NCI-H1930 (cell line): ENCODE data around the gene RFNG.

ENCODE experiments used
- DNase-seq, 2 experiments: peaks; one replicate each; lab custom pipeline; 2025; lab: John Stamatoyannopoulos, UW

The RFNG gene

DNA sequence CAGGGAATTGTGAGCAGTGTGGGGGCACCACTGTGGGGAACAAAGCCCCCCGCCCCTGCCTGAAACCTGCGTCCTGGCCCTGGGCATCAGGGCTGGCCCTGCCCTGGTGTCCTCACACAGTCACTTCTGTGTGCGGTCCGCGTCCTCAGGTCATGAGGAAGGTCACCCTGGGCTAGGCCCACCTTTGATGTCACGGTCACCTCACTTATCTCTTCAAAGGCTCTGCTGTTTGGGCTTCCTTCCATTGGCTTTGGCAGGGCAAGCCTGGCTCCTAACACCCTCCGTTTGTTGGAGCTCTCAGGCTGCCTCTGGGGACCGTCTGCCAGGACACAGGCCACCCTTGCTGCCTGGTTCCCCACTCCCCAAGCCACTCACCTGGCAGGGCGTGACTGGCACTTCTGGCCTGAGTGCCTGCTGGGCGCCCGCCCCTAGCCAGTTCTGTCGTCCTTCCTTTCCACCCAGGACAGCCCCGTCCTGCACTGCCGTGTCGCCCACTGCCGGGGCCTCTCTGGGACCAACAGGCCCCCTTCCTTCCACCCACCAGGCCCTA lies 37.8 kb downstream of the RFNG start:
- no peak for DNase-seq

GRCh38 chr17:82013341-82013740 lies 38.3 kb downstream of the RFNG start:
- no peak for DNase-seq

GRCh38 chr17:82012640-82013295 lies 38.8 kb downstream of the RFNG start:
- no peak for DNase-seq

DNA sequence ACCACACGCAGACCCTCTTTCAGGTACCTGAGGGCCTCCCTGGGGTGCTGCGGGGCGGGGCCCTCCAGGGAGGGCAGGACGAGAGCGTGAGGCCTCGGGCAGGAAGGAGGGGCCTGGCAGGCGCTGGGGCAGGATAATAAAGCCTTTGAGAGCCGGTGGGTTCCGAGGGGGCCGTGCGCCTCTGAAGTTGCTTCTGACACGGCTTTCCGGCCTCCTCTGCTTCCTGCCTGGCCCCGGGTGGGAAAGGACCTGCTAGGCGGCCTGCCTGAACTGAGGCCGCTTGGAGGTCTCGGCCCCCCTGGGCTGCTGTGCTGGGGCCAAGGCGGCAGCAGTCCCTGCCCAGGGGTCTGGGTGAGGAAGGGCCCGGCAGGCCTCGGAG lies 39.4 kb downstream of the RFNG start:
- DNase-seq, result no peak

DNA sequence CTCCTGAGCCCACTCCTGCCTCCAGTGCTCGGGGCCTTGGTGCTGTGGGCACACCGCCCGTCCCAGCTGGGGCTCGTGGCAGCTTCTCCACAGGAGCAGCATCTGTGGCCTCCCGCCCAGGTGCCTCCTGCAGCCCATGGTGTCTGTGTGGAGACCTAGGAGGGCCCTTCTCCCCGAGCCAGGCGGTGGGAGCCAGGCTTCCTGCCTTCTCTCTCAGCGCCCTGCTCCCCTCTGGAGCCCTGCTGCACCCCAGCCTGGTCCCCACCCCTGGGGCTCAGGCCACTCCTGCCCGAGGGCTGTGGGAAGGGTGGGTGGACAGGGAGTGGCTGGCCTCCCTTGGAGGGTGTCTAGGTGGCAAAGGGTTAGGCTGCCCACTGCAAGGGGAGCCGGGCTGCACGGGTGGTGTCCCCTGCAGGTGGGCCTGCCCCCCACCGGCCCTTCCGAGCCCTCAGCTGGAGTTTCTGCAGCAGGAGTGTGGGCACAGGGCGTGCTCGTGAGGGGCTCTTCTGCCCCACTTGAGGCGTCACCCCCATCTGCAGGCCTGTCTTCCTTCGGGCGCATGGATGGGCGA lies 39.9 kb downstream of the RFNG start:
- DNase-seq, result no peak

DNA sequence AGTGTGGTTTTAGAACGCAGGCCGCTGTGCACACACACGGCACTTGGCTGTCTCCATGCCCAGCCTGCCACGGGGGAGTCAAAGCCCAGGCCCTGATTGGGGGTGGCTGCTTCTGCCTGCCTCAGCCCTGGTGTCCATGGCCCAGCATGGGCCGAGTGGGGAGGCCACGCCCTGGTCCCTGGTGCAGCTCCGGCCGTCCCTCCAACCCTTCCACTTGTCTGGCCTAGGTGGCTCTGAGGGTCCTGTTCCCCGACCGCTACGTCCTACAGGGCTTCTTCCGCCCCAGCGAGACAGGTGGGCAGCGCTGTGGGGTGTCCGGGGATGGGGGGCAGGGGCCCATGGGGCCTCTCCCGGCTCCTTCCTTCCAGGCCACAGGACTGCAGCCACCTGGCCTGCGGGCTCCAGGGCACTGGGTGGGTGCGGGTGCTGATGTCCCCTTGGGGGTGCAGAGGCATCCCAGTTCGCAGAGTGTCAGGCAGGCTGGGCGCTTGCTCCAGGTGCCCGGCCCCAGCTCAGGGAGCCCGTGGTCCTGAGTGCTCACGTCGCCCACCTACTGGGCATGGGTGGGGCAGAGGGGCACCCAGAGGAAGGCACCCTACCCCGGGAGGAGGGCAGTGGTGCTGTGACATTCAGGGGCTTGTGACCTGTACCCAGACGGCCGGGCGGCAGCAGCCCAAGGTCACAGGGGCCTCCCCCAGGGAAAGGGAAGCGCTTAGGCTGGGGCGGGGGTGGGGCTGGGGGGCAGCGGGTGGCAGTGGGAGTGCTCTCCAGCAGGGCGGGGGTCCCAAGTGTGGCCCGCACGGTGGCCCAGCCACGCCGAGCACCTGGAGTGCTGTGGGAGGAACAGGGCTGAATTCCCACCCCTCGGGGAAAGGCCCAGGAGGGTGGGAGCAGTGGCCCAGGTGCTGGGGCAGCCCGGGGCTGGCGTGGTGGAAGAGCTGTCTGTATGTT lies 40.8 kb downstream of the RFNG start:
- DNase-seq, result no peak

GRCh38 chr17:82009413-82009812 lies 42.2 kb downstream of the RFNG start:
- no peak for DNase-seq

GRCh38 chr17:82008941-82009405 lies 42.6 kb downstream of the RFNG start:
- DNase-seq, result no peak

- no peak for DNase-seq
Observed at GRCh38 chr17:82008258-82008940, 43.2 kb downstream of the RFNG start.

DNA sequence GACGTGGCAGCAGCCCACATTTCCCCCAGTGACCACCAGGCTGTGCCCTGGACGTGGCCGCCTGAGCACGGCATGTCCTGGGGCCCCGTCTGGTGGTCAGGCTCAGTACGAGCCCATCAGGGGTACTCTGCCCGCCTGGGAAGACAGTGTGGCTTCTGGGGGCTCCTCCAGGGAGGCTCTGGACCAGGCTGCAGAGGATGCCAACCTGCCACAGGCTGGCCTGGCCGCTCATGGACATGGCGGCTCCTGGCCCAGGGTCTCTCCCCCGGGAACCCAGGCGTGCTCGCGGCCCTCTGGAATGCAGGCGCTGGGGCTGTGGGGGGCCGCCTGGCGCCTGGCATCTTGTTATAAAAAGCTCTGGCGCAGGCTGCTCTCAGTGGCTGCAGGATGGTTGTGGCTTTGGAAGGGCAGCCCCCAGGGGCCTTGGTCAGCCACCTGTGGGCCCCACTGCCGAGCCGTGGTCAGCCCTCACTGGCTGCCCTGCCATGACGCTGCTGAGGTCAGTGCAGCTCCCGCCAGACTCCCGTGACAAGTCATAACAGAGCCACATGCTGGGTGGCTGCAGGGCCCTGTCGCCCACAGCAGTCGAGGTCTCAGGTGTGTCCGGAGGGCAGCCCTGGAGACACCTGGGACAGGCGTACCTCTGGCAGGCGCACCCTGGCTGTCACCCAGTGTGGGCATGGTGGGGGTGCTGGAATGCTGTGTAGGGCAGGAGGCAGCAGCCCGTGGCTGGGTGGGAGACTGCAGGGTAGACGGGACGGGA lies 43.9 kb downstream of the RFNG start:
- no peak for DNase-seq

GRCh38 chr17:82007228-82007494 lies 44.5 kb downstream of the RFNG start:
- no peak for DNase-seq

GRCh38 chr17:82006468-82007227 lies 45.0 kb downstream of the RFNG start:
- DNase-seq, result no peak

GRCh38 chr17:82005701-82006348 lies 45.8 kb downstream of the RFNG start:
- DNase-seq, result no peak

GRCh38 chr17:82004517-82005455 lies 46.8 kb downstream of the RFNG start:
- DNase-seq, result no peak

DNA sequence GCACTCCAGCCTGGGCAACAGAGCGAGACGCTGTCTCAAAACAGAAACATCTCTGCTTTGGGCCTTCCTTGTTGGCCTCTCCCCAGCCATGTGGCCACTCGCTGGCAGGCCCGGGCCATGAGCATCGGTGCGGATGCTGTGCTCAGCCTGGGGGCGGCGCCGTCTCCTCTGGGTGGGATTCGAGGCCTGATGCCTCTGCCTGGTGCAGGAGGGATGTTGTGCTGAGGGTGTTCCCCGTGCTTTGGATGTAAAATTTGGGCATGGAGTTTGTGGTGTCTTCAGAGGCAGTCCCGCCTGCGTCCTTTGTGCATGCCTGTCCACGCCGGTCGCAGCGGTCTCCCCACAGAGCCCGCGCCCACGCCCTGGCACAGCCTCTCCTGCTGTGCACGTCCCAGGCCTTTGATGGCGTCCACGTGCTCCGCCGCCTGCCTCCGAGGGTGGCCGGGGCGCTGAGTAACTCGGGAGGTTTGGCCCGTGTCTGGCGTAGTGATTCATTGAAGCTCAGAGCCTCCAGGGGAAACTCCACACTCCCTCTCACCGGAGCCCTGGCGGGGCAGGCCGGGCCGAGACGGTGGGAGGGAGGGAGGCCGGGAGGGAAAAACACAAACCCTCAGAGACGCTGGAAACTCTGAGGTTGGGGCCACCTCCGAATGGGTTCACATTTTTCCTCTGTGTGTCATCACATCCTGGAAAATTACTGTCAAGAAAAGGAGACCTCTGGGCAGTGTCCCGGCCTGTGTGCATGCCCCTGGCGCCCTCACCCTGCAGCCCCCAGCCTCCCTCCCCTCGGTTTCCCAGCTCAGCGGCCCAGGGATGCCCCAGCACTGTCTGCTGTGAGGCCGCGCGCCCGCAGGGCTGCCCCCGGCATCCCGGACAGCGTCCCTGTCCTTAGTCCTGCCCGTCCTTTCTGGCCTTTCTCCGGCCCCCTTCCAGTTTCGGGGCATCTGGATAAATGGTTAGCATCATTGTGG lies 47.9 kb downstream of the RFNG start:
- no peak for DNase-seq

DNA sequence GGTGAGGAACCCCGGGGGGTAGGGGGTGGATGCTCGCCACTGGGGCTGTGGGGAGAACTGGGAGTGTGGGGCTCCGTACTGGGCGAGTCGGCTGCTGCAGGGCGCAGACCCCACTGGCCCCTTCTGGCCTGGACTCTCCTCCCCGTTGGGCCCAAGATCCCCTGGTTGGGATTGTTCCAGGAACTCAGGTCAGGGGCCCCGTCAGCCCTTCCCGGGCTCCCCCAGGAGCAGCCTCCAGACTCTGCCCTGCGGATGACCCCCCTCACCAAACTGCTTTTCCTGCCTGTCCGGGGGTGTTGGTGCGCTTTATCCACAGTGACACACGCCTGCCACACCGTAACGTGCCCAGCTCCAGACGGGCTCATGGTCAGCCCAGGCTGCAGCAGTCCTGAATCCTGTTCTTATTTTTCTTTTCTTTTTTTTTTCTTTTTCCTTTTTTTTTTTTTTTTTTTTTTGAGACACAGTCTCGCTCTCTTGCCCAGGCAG lies 50.0 kb downstream of the RFNG start:
- no peak for DNase-seq

DNA sequence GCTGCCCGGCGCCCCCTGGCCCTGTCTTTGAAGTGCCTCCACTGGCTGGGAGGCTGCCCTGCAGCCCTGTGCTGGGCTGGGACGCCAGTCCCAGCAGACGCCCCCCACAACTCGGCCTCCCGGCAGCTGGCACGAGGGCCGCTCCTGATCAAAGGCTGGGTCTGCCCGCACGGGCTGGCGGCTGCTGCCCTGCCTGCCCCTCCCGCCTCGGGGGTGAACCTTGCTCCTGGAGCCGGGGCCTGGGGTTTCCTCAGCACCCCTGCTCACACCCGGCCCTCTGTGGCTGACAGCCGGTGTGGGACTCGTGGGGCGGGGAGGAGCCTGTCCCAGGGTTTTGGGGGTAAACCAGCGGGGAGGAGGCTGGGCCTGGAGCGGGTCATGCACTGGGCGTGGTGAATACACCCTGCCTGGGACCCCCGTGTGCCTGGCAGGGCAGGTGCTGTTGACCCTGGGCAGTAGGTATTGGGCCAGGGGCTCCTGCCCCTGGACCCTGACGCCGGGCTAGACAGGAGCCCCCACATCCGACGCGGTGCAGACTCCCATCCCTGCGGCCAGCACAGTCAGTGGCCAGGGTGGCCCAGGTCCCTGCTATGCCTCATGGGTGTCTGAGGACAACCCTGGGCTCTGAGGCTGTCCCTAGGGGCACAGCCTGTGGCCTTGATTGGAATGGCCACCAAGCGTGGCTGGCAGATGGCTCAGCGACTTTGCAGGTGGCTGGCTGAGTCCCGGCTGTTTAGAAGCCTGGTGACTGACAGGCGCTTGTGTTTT lies 50.6 kb downstream of the RFNG start:
- no peak for DNase-seq
